Gastroesophageal sphincter (tissue), 4 donors: Measurements from ENCODE around the gene PRSS22. TPM values are rescaled to one million over a fixed set of nuclear protein-coding genes. Genes with fewer than 3 reads are reported as not detected.

ENCODE experiments used
- ATAC-seq: fragments of 150-250 bp; one replicate; pipeline ENCODE4 v1.9.1; 2016; ENCODE audit warnings: mild to moderate bottlenecking, moderate library complexity
- H3K27ac ChIP-seq, 4 donors: fragments of 200-600 bp; sonication (generic) in 3 of 4; 1 replicate in 3 of 4; 2 replicates in 1 of 4; pipeline ENCODE4 v1.5.1; 2016 to 2019
- H3K27me3 ChIP-seq: fragments of 200-600 bp; sonication (generic); one replicate; pipeline ENCODE4 v1.5.1; 2019
- H3K36me3 ChIP-seq, 2 donors: fragments of 200-600 bp; sonication (generic); one replicate each; pipeline ENCODE4 v1.5.1; 2019; ENCODE audit warnings: control low read depth in 1 of 2
- H3K4me1 ChIP-seq, 3 donors: fragments of 200-600 bp; sonication (generic); 1 replicate in 2 of 3; 2 replicates in 1 of 3; pipeline ENCODE4 v1.5.1; 2016 to 2019; ENCODE audit warnings: control low read depth in 2 of 3
- H3K4me3 ChIP-seq, 2 donors: fragments of 200-600 bp; sonication (generic); one replicate each; pipeline ENCODE4 v1.5.1; 2019; ENCODE audit warnings: mild to moderate bottlenecking in 1 of 2, moderate library complexity in 1 of 2
- H3K9me3 ChIP-seq, 3 donors: fragments of 200-600 bp; sonication (generic); one replicate each; pipeline ENCODE4 v1.5.1; 2017 to 2019; ENCODE audit warnings: control low read depth in 2 of 3
- EP300 ChIP-seq: sonication (generic); formaldehyde crosslinking; IDR thresholded peaks from one replicate; pipeline ENCODE4 v1.6.1; 2017; ENCODE audit warnings: antibody characterized with exemption, mild to moderate bottlenecking
- POLR2A ChIP-seq, 2 donors: fragments of 450-650 bp; IDR thresholded peaks; one replicate each; pipeline ENCODE4 v1.6.1; 2017; ENCODE audit warnings: antibody characterized with exemption in 2 of 2, mild to moderate bottlenecking in 2 of 2, moderate library complexity in 1 of 2
- POLR2AphosphoS5 ChIP-seq: sonication (generic); formaldehyde crosslinking; IDR thresholded peaks from one replicate; pipeline ENCODE4 v1.6.1; 2017; ENCODE audit warnings: antibody characterized with exemption
- WGBS, 2 donors: methylation state at CpG; one replicate each; pipeline ENCODE4 v1.1.5; 2018; ENCODE audit warnings: low coverage in 1 of 2; 5-methylcytosine and 5-hydroxymethylcytosine counted together
- total RNA-seq, 4 donors: library from RNA; depleted of rRNA; stranded (reverse); fragments of >200 nt; gene quantifications; one replicate each; pipeline ENCODE4 v1.1.0, GENCODE V29; 2016
- TF ChIP-seq, protein P1 (sequence below), 4 experiments: fragments of 200-600 bp in 2 of 4; fragments of 450-650 bp in 2 of 4; sonication (generic) in 1 of 4; IDR thresholded peaks; one replicate each; pipeline ENCODE4 v1.5.1; 2017 to 2019; ENCODE audit warnings: antibody characterized with exemption in 4 of 4, mild to moderate bottlenecking in 2 of 4, moderate library complexity in 2 of 4

Gene PRSS22
- total RNA-seq, 4 donors from 2014 or later = 1.0 to 2.7 TPM; not detected in 2

DNA sequence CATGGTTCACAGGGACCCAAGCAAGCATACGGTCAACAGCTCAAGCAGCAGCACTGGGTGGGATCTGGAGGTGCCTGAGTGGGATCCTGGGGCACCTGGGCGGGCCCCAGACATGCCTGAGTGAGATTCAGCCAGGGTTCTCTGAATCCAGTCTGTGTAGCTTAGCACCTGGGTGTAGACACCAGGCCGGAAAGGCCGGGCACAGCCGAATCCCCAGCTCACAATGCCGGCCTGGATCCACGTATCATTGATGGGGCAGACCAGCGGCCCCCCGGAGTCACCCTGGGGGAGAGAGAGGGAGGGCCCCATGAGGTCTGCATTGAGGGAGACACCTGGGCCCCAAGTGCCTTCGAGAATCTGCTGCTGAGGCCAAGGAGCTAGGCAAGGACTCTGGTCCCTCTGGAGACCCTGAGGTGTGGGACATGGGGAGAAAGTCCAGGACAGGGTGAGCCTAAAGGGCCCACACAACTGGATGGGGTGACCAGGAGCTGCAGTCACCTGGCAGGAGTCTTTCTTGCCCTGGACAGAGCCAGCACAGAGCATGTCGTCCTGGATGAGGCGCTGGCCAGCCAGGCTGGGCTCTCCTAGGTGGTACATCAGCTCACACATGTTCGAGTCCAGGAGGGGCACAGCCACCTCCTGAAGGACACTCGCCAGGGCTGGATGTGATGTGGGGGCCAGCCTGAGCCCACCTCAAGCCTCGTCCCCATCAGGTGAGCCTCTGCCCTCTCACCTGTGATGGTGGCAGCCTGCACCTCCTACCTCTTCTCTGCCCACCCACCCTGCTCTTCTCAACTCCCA lies 18.1 kb downstream of the PRSS22 start:
- H3K9me3 ChIP-seq = no peaks in the 10 kb centered on the region
- no peak overlapping the region for H3K4me3 ChIP-seq
- no peak overlapping the region for H3K27ac ChIP-seq
- 54 to 100% methylated on average over 1 to 5 of the region's 15 CpGs for WGBS, 2 donors
- H3K27me3 ChIP-seq = peaks cover 77% of the 10 kb centered on the region
- peaks cover 0 to 14% (median 5%) of the 10 kb centered on the region in 3 donors for H3K4me1 ChIP-seq
- ATAC-seq = no peak
- TF ChIP-seq EP300 (no peak), POLR2AphosphoS5 (no peak), POLR2A (IDR thresholded peaks at IDR 0.05) (no peak)
- TF ChIP-seq, protein P1, sequence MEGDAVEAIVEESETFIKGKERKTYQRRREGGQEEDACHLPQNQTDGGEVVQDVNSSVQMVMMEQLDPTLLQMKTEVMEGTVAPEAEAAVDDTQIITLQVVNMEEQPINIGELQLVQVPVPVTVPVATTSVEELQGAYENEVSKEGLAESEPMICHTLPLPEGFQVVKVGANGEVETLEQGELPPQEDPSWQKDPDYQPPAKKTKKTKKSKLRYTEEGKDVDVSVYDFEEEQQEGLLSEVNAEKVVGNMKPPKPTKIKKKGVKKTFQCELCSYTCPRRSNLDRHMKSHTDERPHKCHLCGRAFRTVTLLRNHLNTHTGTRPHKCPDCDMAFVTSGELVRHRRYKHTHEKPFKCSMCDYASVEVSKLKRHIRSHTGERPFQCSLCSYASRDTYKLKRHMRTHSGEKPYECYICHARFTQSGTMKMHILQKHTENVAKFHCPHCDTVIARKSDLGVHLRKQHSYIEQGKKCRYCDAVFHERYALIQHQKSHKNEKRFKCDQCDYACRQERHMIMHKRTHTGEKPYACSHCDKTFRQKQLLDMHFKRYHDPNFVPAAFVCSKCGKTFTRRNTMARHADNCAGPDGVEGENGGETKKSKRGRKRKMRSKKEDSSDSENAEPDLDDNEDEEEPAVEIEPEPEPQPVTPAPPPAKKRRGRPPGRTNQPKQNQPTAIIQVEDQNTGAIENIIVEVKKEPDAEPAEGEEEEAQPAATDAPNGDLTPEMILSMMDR (IDR thresholded peaks at IDR 0.05) = no peak
- no peaks in the 10 kb centered on the region for H3K36me3 ChIP-seq

GRCh38 chr16:2838928-2839327 lies 19.0 kb downstream of the PRSS22 start:
- H3K9me3 ChIP-seq = no peaks in the 10 kb centered on the region
- H3K4me3 ChIP-seq = no peak overlapping the region
- no CpG with 5 or more reads among the region's 12 CpGs for WGBS, 2 donors
- TF ChIP-seq, protein P1 (IDR thresholded peaks at IDR 0.05) = peak in 3 of 4 experiments; percentile 31 to 67 (median 45)
- no peak for TF ChIP-seq EP300
- H3K27ac ChIP-seq = no peak overlapping the region
- H3K27me3 ChIP-seq = peaks cover 77% of the 10 kb centered on the region
- H3K36me3 ChIP-seq = no peaks in the 10 kb centered on the region
- ATAC-seq = peak; percentile 59
- peaks cover 0 to 14% (median 5%) of the 10 kb centered on the region in 3 donors for H3K4me1 ChIP-seq

DNA sequence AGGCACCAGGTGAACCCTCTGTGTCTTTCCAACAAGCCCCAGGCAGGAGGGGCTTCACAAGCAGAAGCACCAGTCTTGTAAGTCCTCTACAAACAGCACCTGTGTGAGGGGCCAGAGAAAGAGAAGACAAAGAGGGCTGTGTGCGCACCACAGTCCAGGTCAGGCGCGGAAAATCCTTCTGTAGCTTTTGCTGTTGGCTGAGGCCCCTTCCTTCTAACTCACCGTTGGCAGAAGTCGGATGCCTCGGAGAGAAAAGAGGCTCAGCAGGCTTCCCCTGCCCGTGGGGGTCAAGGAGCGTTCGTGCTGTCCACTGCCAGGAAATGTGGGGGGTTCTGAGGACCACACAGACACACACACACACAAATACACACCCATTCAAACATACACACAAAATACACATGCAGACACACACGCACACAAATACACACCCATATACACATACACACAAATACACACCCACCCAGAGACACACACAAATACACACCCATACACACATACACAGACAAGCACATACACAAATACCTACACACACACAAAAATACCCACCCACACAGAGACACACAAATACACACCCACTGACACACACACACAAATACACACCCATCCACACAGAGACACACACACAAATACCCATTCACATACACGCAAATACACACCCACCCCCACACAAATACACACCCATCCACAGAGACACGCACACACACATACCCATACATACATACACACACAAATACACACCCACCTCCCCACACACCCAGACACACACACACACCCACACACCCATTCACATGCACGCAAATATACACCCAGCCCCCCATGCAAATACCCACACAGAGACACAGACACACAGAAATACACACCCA lies 21.1 kb downstream of the PRSS22 start:
- Histone ChIP-seq H3K36me3 (no peaks in the 10 kb centered on the region), H3K4me3 (no peak overlapping the region), H3K27ac (no peak overlapping the region), H3K9me3 (no peaks in the 10 kb centered on the region), H3K4me1 (peaks cover 0 to 4% (median under 1%) of the 10 kb centered on the region in 3 donors), H3K27me3 (peaks cover 80% of the 10 kb centered on the region)
- TF ChIP-seq POLR2A (IDR thresholded peaks at IDR 0.05) (no peak), POLR2AphosphoS5 (no peak), EP300 (no peak)
- TF ChIP-seq, protein P1 (IDR thresholded peaks at IDR 0.05) = no peak
- ATAC-seq = no peak
- WGBS, 2 donors = 75 to 83% methylated on average over 4 to 7 of the region's 13 CpGs

DNA sequence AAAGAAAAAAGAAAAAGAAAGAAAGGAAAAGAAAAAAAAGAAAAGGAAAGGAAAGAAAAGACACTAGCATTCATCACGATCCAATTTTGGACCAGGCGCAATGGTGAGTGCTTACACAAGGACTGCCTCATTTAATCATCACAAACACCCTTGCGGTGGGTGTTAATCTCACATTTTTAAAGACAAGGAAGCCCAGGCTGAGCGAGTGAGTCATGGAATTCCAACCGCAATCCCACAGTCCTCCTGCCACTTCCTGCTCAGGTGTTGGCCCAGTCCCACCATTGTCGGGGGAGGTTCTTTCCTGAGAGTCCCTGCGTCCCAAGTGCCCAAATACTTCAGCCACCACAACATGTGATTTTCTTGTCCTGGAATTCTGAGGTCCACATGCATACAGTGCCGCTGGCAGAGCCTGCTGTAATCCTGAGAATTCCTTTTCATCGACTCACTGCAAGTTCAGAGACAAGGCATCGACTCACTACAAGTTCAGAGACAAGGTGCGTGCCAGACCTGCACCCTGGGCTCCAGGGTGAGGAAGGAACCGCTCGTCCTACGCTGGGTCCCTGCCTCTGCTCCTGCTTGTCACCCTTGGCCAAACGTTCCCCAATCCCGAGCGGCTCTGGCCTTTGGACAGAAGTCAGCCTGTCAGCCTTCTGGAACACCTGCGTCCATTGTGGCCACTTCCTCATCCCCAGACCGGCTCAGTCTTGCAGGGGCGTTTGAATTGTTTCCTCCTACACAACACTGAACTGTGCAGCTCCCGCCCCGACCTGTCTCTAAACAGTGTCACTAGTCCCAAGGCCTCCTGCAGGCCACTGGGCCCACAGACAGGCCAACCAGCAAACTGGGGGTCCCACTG lies 22.1 kb downstream of the PRSS22 start:
- Histone ChIP-seq H3K4me3 (no peak overlapping the region), H3K9me3 (no peaks in the 10 kb centered on the region), H3K27ac (peak overlapping the region in 1 of 4 donors; percentile 2), H3K4me1 (no peaks in the 10 kb centered on the region), H3K27me3 (peaks cover 80% of the 10 kb centered on the region), H3K36me3 (no peaks in the 10 kb centered on the region)
- TF ChIP-seq POLR2AphosphoS5 = no peak
- TF ChIP-seq, protein P1 (IDR thresholded peaks at IDR 0.05) = no peak
- no peak for TF ChIP-seq POLR2A (IDR thresholded peaks at IDR 0.05)
- TF ChIP-seq EP300 = no peak
- WGBS, 2 donors = 45 to 59% methylated on average over 11 to 13 of the region's 22 CpGs
- peak; percentile 44 for ATAC-seq
